ENCODE results near the gene ZFAND5.

Gene ZFAND5

GRCh38 chr9:72324974-72325373 is 40.0 kb downstream of the ZFAND5 start:
- no peak overlapping the region for H3K4me3 ChIP-seq (ENCODE audit: low read length)
- no peak for TF ChIP-seq ZNF274 (IDR thresholded peaks at IDR 0.05; ENCODE audit: low read depth, low read length)

- no peak for TF ChIP-seq ZNF274 (IDR thresholded peaks at IDR 0.05; ENCODE audit: low read depth, low read length)
Observed at GRCh38 chr9:72322678-72323077, 42.3 kb downstream of the ZFAND5 start.

GRCh38 chr9:72322259-72322658 is 42.7 kb downstream of the ZFAND5 start:
- H3K4me3 ChIP-seq (ENCODE audit: low read length): no peak overlapping the region
- no peak for TF ChIP-seq ZNF274 (IDR thresholded peaks at IDR 0.05; ENCODE audit: low read depth, low read length)

More at GRCh38 chr9:72322678-72323077, 42.3 kb downstream of the ZFAND5 start:
- H3K4me3 ChIP-seq (ENCODE audit: low read length): no peak overlapping the region

GRCh38 chr9:72315510-72316311 is 49.3 kb downstream of the ZFAND5 start:
- H3K4me3 ChIP-seq (ENCODE audit: low read length): no peak overlapping the region
- TF ChIP-seq ZNF274 (IDR thresholded peaks at IDR 0.05; ENCODE audit: low read depth, low read length): no peak

- no peak overlapping the region for H3K4me3 ChIP-seq (ENCODE audit: low read length)
- no peak for TF ChIP-seq ZNF274 (IDR thresholded peaks at IDR 0.05; ENCODE audit: low read depth, low read length)
Observed at GRCh38 chr9:72315089-72315509, 49.9 kb downstream of the ZFAND5 start.

- H3K4me3 ChIP-seq (ENCODE audit: low read length): no peak overlapping the region
- TF ChIP-seq ZNF274 (IDR thresholded peaks at IDR 0.05; ENCODE audit: low read depth, low read length): no peak
Observed at GRCh38 chr9:72313507-72313906, 51.5 kb downstream of the ZFAND5 start.

GRCh38 chr9:72312386-72312987 is 52.5 kb downstream of the ZFAND5 start:
- no peak for TF ChIP-seq ZNF274 (IDR thresholded peaks at IDR 0.05; ENCODE audit: low read depth, low read length)
- H3K4me3 ChIP-seq (ENCODE audit: low read length): no peak overlapping the region

GRCh38 chr9:72309364-72310133 is 55.5 kb downstream of the ZFAND5 start:
- H3K4me3 ChIP-seq (ENCODE audit: low read length): no peak overlapping the region

GRCh38 chr9:72306761-72307160 is 58.2 kb downstream of the ZFAND5 start:
- TF ChIP-seq ZNF274 (IDR thresholded peaks at IDR 0.05; ENCODE audit: low read depth, low read length): no peak
- H3K4me3 ChIP-seq (ENCODE audit: low read length): no peak overlapping the region

More at GRCh38 chr9:72309364-72310133, 55.5 kb downstream of the ZFAND5 start:
- TF ChIP-seq ZNF274 (IDR thresholded peaks at IDR 0.05; ENCODE audit: low read depth, low read length): no peak

- no peak for TF ChIP-seq ZNF274 (IDR thresholded peaks at IDR 0.05; ENCODE audit: low read depth, low read length)
- no peak overlapping the region for H3K4me3 ChIP-seq (ENCODE audit: low read length)
Observed at GRCh38 chr9:72305707-72306106, 59.3 kb downstream of the ZFAND5 start.

- no peak for TF ChIP-seq ZNF274 (IDR thresholded peaks at IDR 0.05; ENCODE audit: low read depth, low read length)
Observed at GRCh38 chr9:72305102-72305546, 59.9 kb downstream of the ZFAND5 start.

GRCh38 chr9:72304538-72304937 is 60.5 kb downstream of the ZFAND5 start:
- H3K4me3 ChIP-seq (ENCODE audit: low read length): no peak overlapping the region
- no peak for TF ChIP-seq ZNF274 (IDR thresholded peaks at IDR 0.05; ENCODE audit: low read depth, low read length)

More at GRCh38 chr9:72305102-72305546, 59.9 kb downstream of the ZFAND5 start:
- H3K4me3 ChIP-seq (ENCODE audit: low read length): no peak overlapping the region; the same call in 1 of the 2 replicates

Data from GM08714 (cell line).